Activated CD4-positive, alpha-beta T cell treated with anti-CD3 and anti-CD28 coated beads, Interleukin-2, amount 10 ng/mL, durations not matched to agents 24 days and 14 days (primary cell): ENCODE data around the gene BLTP3B. TPM values are rescaled to one million over a fixed set of nuclear protein-coding genes. Genes with fewer than 3 reads are reported as not detected.
A peak's percentile ranks its signal among the peaks of the same experiment; 100 is the strongest.
"Not testable (repeated sequence)": the region's sequence is repeated elsewhere in the genome, so short reads cannot be mapped to it uniquely, and the experiment has no call there.

Source experiments
- DNase-seq: peaks from one replicate; pipeline ENCODE4 v3.0.0; 2022
- H3K27ac Mint-ChIP-seq: one replicate; pipeline ENCODE4 v1.8.0; 2022; ENCODE audit warnings: mild to moderate bottlenecking, mixed read lengths
- H3K27me3 Mint-ChIP-seq: one replicate; pipeline ENCODE4 v1.8.0; 2022; ENCODE audit warnings: mixed read lengths
- H3K36me3 Mint-ChIP-seq: one replicate; pipeline ENCODE4 v1.8.0; 2022; ENCODE audit warnings: low read depth, mild to moderate bottlenecking, mixed read lengths
- H3K4me1 Mint-ChIP-seq: one replicate; pipeline ENCODE4 v1.8.0; 2021; ENCODE audit warnings: mixed read lengths
- H3K4me3 Mint-ChIP-seq: one replicate; pipeline ENCODE4 v1.8.0; 2022; ENCODE audit warnings: mild to moderate bottlenecking, moderate library complexity, mixed read lengths
- H3K9me3 Mint-ChIP-seq: one replicate; pipeline ENCODE4 v1.8.0; 2021; ENCODE audit warnings: mixed read lengths
- intact Hi-C: fragments of 100-400 bp; cut with micrococcal nuclease; formaldehyde crosslinking; loops from one replicate; pipeline ENCODE4 v1.15.1; 2023
- total RNA-seq: library from RNA; stranded (reverse); gene quantifications from 2 replicates; pipeline ENCODE4 v1.2.3, GENCODE V29; 2022

BLTP3B gene, protein sequence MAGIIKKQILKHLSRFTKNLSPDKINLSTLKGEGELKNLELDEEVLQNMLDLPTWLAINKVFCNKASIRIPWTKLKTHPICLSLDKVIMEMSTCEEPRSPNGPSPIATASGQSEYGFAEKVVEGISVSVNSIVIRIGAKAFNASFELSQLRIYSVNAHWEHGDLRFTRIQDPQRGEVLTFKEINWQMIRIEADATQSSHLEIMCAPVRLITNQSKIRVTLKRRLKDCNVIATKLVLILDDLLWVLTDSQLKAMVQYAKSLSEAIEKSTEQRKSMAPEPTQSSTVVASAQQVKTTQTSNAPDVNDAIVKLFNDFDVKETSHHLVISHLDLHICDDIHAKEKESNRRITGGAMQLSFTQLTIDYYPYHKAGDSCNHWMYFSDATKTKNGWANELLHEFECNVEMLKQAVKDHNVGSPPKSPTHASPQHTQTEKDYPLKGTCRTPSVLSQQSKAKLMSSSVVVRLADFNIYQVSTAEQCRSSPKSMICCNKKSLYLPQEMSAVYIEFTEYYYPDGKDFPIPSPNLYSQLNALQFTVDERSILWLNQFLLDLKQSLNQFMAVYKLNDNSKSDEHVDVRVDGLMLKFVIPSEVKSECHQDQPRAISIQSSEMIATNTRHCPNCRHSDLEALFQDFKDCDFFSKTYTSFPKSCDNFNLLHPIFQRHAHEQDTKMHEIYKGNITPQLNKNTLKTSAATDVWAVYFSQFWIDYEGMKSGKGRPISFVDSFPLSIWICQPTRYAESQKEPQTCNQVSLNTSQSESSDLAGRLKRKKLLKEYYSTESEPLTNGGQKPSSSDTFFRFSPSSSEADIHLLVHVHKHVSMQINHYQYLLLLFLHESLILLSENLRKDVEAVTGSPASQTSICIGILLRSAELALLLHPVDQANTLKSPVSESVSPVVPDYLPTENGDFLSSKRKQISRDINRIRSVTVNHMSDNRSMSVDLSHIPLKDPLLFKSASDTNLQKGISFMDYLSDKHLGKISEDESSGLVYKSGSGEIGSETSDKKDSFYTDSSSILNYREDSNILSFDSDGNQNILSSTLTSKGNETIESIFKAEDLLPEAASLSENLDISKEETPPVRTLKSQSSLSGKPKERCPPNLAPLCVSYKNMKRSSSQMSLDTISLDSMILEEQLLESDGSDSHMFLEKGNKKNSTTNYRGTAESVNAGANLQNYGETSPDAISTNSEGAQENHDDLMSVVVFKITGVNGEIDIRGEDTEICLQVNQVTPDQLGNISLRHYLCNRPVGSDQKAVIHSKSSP (N-terminal part only)
- 57.6 and 63.6 TPM in 2 replicates for total RNA-seq

- Mint-ChIP-seq H3K27me3 (no peaks in the 10 kb centered on the region), H3K36me3 (peaks cover 24% of the 10 kb centered on the region), H3K27ac (peak within 1 kb of the TSS; percentile 99), H3K4me1 (peaks cover 39% of the 10 kb centered on the region), H3K4me3 (peak within 1 kb of the TSS; percentile 93), H3K9me3 (no peaks in the 10 kb centered on the region)
- intact Hi-C loops, result loop anchor here (1.0 to 5.0 kb wide), 4 partner anchors 41 to 429 kb away; partner anchors contain the start of genes ACTR6, DEPDC4, GAS2L3 and SCYL2
- DNase-seq, result peak; percentile 96
Observed at GRCh38 chr12:100142851-100143559, at the start of gene BLTP3B. TSS of gene BLTP3B (minus strand) at chr12:100142874. CDS start at chr12:100142635, 239 bp downstream.

DNA sequence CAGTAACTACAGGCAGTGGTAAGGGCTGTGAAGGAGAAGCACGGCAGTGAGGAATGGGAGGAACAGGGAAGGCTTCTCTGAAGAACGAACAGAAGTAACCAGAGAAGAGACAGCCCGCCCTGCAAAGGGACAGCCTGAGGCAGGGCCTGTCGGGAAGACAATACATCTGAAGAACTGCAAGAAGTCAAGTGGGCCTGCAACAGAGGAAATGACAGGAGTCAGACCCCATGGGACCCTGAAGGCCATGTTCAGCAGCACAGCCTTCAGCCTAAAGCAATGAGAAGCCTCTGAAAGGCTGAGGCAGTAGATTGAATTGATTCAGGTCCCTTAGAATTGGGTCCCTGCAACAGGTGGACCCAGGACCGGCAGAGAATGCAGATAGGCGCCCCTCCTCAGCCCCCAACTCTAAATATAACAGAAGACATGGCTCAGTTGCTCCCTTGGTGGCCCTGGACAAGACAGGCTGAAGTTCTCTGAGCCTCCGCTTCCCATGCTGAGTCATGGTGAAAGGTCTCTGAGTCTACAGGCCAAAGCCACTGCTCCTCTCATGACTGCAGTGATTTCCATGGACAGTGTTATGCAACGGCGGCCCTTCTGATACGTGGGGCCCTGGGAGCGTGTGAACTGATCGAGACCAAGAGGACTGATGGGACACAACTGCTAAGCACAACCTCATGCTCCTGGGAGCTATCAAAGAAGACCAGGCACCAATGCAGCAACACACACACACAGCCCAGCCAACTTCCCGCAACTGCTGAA is 47.1 kb upstream of the BLTP3B start:
- intact Hi-C loops, result no loop called here

GRCh38 chr12:100188888-100189635 is 46.4 kb upstream of the BLTP3B start:
- Mint-ChIP-seq H3K4me1 (peaks cover 33% of the 10 kb centered on the region), H3K36me3 (peaks cover 34% of the 10 kb centered on the region)
- H3K27me3 Mint-ChIP-seq, H3K4me3 Mint-ChIP-seq, H3K9me3 Mint-ChIP-seq, intact Hi-C loops, DNase-seq, H3K27ac Mint-ChIP-seq: not testable (repeated sequence)

More for the DNA sequence above, 47.1 kb upstream of the BLTP3B start:
- Mint-ChIP-seq H3K4me3 (no peak overlapping the region), H3K27me3 (no peaks in the 10 kb centered on the region), H3K4me1 (peaks cover 27% of the 10 kb centered on the region), H3K9me3 (no peaks in the 10 kb centered on the region), H3K36me3 (peaks cover 37% of the 10 kb centered on the region), H3K27ac (no peak overlapping the region)
- no peak for DNase-seq

- Mint-ChIP-seq H3K27me3 (no peaks in the 10 kb centered on the region), H3K27ac (no peak overlapping the region), H3K4me1 (peaks cover 37% of the 10 kb centered on the region), H3K36me3 (peaks cover 35% of the 10 kb centered on the region), H3K4me3 (no peak overlapping the region), H3K9me3 (no peaks in the 10 kb centered on the region)
- no peak for DNase-seq
- intact Hi-C loops, result no loop called here
Observed at GRCh38 chr12:100187857-100188519, 45.3 kb upstream of the BLTP3B start.

- no peaks in the 10 kb centered on the region for H3K9me3 Mint-ChIP-seq
- no peak overlapping the region for H3K4me3 Mint-ChIP-seq
- DNase-seq, result no peak
- H3K4me1 Mint-ChIP-seq, result peaks cover 35% of the 10 kb centered on the region
- no peaks in the 10 kb centered on the region for H3K27me3 Mint-ChIP-seq
- intact Hi-C loops, result no loop called here
- H3K27ac Mint-ChIP-seq, result no peak overlapping the region
- H3K36me3 Mint-ChIP-seq, result peaks cover 34% of the 10 kb centered on the region
Observed at GRCh38 chr12:100187068-100187467, 44.4 kb upstream of the BLTP3B start.

DNA sequence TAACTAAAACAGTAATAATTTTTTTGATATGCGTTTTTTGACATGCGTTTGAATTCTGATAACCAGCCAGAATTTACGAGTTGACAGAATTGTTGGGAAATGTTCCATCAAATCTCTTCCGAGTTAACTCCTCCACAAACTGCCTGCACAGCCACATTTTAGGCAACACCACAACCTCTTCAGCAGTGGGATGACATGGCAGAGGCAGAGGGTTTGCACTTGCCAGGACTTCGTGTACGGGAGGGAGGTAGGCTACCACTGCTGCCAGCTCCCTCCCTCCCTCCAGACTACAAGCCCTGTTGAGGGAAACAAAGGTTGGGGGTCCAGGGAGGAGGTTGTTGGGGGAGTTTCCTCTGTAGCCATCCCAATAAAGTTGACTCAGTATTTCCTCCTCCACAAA is 43.4 kb upstream of the BLTP3B start:
- H3K4me1 Mint-ChIP-seq, result peaks cover 33% of the 10 kb centered on the region
- H3K4me3 Mint-ChIP-seq, result no peak overlapping the region
- intact Hi-C loops, result no loop called here
- no peak overlapping the region for H3K27ac Mint-ChIP-seq
- no peak for DNase-seq
- H3K36me3 Mint-ChIP-seq, result peaks cover 24% of the 10 kb centered on the region
- no peaks in the 10 kb centered on the region for H3K9me3 Mint-ChIP-seq
- no peaks in the 10 kb centered on the region for H3K27me3 Mint-ChIP-seq

GRCh38 chr12:100185361-100185894 is 42.8 kb upstream of the BLTP3B start:
- intact Hi-C loops, result loop anchor here (1.0 kb wide), 1 partner anchor 15 kb away; the partner anchor contains the start of gene ACTR6
- no peaks in the 10 kb centered on the region for H3K27me3 Mint-ChIP-seq
- peak; percentile 67 for DNase-seq
- H3K4me3 Mint-ChIP-seq, result no peak overlapping the region
- H3K4me1 Mint-ChIP-seq, result peaks cover 37% of the 10 kb centered on the region
- peaks cover 28% of the 10 kb centered on the region for H3K36me3 Mint-ChIP-seq
- no peaks in the 10 kb centered on the region for H3K9me3 Mint-ChIP-seq
- peak overlapping the region; percentile 69 for H3K27ac Mint-ChIP-seq

DNA sequence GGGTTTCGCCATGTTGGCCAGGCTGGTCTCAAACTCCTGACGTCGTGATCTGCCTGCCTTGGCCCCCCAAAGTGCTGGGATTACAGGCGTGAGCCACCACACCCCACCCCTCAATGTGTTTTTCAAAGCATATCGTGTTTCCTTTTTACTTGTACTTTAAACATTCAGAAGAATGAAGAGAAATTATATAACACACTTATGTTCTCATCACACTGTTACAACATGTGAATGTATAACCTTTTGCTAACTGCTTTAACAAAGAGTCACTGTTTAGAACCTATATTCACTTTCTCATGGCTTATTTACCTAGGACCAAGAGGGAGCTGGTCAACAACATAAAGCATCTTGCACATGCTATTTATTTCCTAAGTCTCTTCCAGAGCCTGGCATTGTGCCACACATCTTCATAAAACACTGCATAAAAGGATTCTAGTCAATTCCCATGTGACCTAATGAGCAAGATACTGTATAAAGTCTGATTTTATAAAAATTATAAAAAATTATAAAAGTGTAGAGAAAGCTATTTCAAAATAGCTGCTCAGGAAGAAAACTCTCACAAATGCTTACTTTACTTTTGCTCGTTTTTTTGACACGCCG is 42.0 kb upstream of the BLTP3B start:
- peaks cover 38% of the 10 kb centered on the region for H3K4me1 Mint-ChIP-seq
- H3K4me3 Mint-ChIP-seq, result no peak overlapping the region
- peak overlapping the region; percentile 69 for H3K27ac Mint-ChIP-seq
- no peak for DNase-seq
- no peaks in the 10 kb centered on the region for H3K27me3 Mint-ChIP-seq
- peaks cover 21% of the 10 kb centered on the region for H3K36me3 Mint-ChIP-seq
- H3K9me3 Mint-ChIP-seq, result no peaks in the 10 kb centered on the region
- intact Hi-C loops, result loop anchor here (1.0 kb wide), 1 partner anchor 16 kb away; the partner anchor contains the start of gene ACTR6

GRCh38 chr12:100179252-100179651 is 36.6 kb upstream of the BLTP3B start:
- Mint-ChIP-seq H3K4me3 (no peak overlapping the region), H3K27ac (no peak overlapping the region), H3K4me1 (peaks cover 15% of the 10 kb centered on the region), H3K9me3 (no peaks in the 10 kb centered on the region), H3K36me3 (peaks cover 25% of the 10 kb centered on the region), H3K27me3 (no peaks in the 10 kb centered on the region)
- intact Hi-C loops, result no loop called here
- no peak for DNase-seq

DNA sequence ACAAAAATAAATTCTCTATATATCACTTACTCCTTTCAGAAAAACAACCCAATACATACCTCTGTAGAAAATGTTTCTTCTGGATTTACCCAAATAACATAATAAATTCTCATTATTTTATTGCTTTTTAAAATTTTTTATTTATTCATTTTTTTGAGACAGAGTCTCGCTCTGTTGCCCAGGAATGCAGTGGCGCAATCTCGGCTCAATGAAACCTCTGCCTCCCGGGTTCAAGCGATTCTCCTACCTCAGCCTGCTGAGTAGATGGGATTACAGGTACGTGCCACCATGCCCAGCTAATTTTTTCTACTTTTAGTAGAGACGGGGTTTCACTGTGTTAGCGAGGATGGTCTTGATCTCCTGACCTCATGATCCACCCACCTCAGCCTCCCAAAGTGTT is 33.8 kb upstream of the BLTP3B start:
- H3K9me3 Mint-ChIP-seq, H3K4me1 Mint-ChIP-seq, H3K27ac Mint-ChIP-seq, H3K27me3 Mint-ChIP-seq, intact Hi-C loops, DNase-seq, H3K4me3 Mint-ChIP-seq: not testable (repeated sequence)
- H3K36me3 Mint-ChIP-seq, result peaks cover 24% of the 10 kb centered on the region

DNA sequence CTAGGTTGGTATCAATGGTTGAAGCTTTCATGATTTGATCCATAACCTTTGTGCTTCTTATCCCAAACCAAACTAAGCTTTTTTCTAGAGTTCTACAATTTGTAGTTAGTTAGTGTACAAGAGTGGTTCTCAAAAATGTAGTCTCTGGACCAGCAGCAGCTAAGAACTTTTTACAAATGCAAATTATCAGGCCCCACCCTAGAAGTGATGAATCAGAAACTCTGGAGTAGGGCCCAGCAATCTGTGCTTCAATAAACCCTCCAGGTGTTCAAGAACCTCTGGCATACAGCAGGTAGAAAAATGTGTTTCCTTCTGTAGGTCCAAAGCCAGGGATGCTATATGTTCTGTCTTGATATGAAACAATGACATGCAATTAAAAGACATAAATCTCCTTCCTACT is 31.8 kb upstream of the BLTP3B start:
- Mint-ChIP-seq H3K36me3 (peaks cover 18% of the 10 kb centered on the region), H3K9me3 (no peaks in the 10 kb centered on the region), H3K4me1 (no peaks in the 10 kb centered on the region), H3K4me3 (no peak overlapping the region), H3K27ac (no peak overlapping the region), H3K27me3 (no peaks in the 10 kb centered on the region)
- DNase-seq, result no peak
- intact Hi-C loops, result no loop called here
